Measurements from ENCODE around the gene STAT3.

STAT3 gene

DNA sequence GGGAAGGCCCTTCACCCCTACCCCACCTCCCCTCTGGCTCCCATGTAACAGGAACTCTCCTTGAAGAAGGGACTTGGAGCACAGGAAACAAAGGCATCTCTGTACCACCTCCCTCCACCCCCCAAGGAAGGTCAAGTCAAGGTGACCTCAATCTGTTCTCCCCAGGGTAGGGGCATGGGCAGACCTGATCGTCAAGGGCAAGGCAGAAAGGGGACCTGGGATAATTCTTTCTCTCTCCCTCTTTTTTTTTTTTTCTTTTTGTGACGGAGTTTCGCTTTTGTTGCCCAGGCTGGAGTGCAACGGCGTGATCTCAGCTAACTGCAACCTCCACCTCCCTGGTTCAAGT is 104.2 kb downstream of the STAT3 start:
- TF ChIP-seq, protein P1, sequence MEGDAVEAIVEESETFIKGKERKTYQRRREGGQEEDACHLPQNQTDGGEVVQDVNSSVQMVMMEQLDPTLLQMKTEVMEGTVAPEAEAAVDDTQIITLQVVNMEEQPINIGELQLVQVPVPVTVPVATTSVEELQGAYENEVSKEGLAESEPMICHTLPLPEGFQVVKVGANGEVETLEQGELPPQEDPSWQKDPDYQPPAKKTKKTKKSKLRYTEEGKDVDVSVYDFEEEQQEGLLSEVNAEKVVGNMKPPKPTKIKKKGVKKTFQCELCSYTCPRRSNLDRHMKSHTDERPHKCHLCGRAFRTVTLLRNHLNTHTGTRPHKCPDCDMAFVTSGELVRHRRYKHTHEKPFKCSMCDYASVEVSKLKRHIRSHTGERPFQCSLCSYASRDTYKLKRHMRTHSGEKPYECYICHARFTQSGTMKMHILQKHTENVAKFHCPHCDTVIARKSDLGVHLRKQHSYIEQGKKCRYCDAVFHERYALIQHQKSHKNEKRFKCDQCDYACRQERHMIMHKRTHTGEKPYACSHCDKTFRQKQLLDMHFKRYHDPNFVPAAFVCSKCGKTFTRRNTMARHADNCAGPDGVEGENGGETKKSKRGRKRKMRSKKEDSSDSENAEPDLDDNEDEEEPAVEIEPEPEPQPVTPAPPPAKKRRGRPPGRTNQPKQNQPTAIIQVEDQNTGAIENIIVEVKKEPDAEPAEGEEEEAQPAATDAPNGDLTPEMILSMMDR (conservative IDR thresholded peaks at IDR 0.05; ENCODE audit: low read depth, low read length), result no peak
- DNase-seq (ENCODE audit: low read depth), result no peak
- no peak overlapping the region for H3K4me3 ChIP-seq (ENCODE audit: low read depth, low read length)

DNA sequence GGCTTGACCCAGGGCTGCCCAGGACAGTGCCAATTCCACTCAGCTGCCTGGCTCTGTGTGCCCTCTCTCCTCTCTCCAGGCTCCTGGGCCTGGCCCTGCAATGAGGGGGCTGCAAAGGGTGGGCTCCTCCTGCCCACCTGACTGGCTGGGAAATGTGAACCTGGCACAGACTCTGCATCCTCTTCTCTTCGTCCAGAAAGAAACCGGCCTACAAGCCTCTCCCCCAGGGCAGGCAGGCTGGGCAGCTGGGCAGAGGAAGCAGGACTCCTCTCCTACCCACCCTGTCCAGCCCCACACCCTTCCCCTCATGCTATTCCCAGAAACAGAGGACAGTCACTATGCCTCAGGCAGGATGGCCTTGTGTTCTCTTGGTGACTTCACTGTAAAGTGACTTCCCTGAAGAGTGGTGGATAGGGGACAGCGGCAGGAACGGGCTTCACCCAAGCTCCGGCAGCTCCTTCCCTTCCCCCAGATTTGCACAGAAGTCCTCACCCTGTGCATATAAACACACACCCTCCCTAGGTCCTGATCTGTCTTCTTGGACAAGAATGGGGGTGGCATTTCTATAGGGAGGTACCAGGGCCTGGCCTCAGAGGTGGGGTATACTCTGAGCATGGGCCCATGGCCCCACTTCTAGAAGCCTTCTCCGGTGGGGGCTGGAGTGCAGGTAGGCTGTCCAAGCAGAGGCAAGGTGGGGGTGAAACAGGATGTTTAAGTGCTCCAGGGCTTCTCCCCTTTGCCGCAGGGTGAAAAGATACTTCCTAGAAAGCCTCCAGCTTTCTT is 104.8 kb downstream of the STAT3 start:
- TF ChIP-seq, protein P1 (conservative IDR thresholded peaks at IDR 0.05; ENCODE audit: low read depth, low read length), result no peak
- H3K4me3 ChIP-seq (ENCODE audit: low read depth, low read length), result no peak overlapping the region
- no peak for DNase-seq (ENCODE audit: low read depth)

DNA sequence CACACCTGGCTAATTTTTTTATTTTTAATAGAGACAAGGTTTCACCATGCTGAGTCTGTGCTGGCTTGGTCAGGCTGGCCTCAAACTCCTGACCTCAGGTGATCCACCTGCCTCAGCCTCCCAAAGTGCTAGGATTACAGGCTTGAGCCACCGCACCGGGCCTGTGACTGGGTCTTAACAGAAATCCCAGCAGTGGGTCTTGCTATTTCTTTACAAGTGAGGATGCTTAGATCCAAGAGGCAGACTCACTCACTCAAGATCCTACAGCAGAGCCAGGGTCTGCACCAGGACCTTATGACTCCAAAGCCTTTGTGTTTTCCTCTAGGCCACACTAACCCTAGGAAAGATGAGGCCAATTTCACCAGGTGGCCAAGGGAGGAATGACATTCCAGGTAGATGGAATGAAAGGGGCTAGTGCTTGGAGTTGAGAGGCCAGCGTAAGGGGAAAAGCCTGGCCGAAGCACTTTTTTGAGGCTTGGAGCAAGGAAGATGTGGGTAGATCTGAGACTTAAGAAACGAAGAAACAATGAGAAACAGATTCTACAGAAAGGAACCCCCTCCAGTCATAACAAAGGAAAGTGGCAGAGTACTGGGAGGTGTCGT is 105.7 kb downstream of the STAT3 start:
- TF ChIP-seq, protein P1 (conservative IDR thresholded peaks at IDR 0.05; ENCODE audit: low read depth, low read length), result no peak
- no peak for DNase-seq (ENCODE audit: low read depth)
- H3K4me3 ChIP-seq (ENCODE audit: low read depth, low read length), result no peak overlapping the region

DNA sequence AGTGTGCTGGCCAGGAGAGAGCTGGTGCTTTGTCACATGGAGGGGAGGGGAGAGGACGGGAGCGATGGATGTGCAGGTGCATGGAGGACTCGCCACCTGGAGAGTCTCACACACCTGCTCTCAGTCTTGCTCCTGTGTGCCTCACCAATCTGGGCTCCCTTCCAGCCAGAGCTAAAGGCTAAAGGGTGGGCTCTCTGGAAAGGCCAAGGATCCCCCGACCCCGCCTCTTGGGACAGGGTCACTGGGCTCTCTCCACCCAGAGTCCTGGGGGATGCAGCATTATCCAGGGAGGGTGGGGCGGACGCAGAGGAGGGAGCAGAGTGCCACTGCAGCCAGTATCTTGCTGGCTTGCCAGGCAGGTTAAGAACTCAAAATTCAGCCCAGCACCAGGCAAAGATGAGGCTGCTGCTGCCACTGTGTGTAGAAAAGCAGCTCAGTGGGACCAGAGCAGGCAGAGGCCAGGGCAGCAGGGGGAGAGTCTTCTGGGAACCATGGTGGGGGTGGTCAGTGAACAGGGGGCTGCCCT is 106.6 kb downstream of the STAT3 start:
- TF ChIP-seq, protein P1 (conservative IDR thresholded peaks at IDR 0.05; ENCODE audit: low read depth, low read length), result no peak
- H3K4me3 ChIP-seq (ENCODE audit: low read depth, low read length), result no peak overlapping the region
- DNase-seq (ENCODE audit: low read depth), result no peak

DNA sequence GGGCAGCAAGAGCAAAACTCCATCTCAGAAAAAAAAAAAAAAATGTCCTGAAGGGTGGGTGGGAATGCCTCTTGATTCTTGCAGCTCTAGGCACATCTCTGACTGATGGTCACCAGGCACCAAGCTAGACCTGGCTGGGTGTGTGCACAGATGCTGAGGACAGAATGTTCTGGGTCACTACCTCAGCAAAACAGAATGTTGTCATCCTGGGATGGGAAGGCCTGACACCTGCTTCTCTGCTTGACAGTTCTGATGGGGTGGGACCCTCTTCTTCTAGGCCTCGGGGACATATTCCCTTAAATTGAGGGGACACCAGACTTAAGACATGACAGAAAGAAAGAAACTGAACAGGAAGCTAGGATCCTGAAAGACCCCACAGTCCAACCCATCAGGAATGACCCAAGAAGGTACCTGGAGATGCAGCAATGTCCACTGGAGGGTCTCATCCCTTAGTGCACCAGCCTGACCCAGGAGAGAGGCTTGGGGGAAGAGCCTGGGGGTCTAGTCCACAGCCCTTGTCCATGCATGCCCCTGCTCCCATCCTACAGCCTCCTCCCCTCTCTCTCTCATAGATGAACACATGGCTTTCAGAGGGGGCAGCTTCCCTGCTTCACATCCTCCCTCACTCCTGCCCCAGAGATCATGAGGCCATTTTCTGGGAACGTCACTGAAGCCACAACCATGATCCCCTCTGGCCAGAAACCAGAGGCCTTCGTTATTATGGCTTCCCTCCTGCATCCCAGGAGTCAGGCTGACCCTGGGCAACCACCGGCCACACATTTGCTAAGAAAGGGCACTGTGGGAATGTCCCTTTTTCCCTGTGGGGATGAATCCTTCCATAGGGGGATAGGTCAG is 108.2 kb downstream of the STAT3 start:
- H3K4me3 ChIP-seq (ENCODE audit: low read depth, low read length), result no peak overlapping the region
- no peak for DNase-seq (ENCODE audit: low read depth)
- TF ChIP-seq, protein P1 (conservative IDR thresholded peaks at IDR 0.05; ENCODE audit: low read depth, low read length), result no peak

DNA sequence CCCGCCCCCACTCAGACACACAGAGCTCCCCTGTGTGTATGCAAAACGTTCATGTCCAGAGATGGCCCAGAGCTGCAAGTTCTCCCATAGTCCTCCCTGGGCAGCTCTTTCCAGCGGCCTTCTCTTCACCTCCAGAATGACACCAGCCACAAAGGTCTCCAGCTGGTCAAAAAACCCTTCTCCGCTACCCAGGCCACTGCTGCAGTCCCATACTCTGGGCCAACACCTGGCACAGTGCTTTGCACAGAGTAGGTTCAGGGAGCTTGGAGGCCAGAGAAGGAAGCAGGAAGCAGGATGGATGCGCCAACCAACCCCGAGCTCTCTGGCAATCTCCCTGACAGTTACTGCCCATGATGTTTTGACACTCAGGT is 110.9 kb downstream of the STAT3 start:
- TF ChIP-seq, protein P1 (conservative IDR thresholded peaks at IDR 0.05; ENCODE audit: low read depth, low read length), result no peak
- no peak for DNase-seq (ENCODE audit: low read depth)
- no peak overlapping the region for H3K4me3 ChIP-seq (ENCODE audit: low read depth, low read length)

All from choroid plexus epithelial cell (primary cell).